ENCODE results near the gene SIT1.

DNA sequence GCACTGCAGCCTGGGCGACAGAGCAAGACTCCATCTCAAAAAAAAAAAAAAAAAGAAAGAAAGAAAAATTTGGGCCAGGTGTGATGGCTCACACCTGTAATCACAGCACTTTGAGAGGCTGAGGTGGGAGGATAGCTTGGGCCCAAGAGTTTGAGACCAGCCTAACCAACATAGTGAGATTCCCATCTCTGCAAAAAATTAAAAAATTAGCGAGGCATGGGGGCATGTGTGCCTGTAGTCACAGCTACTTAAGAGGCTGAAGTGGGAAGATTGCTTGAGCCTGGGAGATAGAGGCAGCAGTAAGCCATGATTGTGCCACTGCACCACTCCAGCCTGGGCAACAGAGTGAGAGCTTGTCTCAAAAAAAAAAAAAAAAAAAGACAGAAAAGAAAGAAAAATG, 2.9 kb upstream of the SIT1 start:
- TF ChIP-seq, protein P1, sequence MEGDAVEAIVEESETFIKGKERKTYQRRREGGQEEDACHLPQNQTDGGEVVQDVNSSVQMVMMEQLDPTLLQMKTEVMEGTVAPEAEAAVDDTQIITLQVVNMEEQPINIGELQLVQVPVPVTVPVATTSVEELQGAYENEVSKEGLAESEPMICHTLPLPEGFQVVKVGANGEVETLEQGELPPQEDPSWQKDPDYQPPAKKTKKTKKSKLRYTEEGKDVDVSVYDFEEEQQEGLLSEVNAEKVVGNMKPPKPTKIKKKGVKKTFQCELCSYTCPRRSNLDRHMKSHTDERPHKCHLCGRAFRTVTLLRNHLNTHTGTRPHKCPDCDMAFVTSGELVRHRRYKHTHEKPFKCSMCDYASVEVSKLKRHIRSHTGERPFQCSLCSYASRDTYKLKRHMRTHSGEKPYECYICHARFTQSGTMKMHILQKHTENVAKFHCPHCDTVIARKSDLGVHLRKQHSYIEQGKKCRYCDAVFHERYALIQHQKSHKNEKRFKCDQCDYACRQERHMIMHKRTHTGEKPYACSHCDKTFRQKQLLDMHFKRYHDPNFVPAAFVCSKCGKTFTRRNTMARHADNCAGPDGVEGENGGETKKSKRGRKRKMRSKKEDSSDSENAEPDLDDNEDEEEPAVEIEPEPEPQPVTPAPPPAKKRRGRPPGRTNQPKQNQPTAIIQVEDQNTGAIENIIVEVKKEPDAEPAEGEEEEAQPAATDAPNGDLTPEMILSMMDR (IDR thresholded peaks at IDR 0.05), result no peak
- TF ChIP-seq POLR2A (IDR thresholded peaks at IDR 0.05) (no peak), POLR2AphosphoS5 (IDR thresholded peaks at IDR 0.05) (no peak)

Data from prostate gland (tissue), 2 donors.